ENCODE data around the gene SCN5A. TPM values are rescaled to one million over a fixed set of nuclear protein-coding genes. Genes with fewer than 3 reads are reported as not detected.

The SCN5A gene
- total and polyA plus RNA-seq, 10 donors: 0.02 to 1.2 (median 0.17) TPM; not detected in 3

GRCh38 chr3:38614091-38614490 is 35.4 kb downstream of the SCN5A start:
- intact Hi-C loops (cut with DNase I; ENCODE audit: low total_unique reads): no loop called here
- WGBS, 5 donors: 69 to 89% (median 82%) methylated on average over 7 of the region's 7 CpGs

GRCh38 chr3:38613426-38613825 is 36.1 kb downstream of the SCN5A start:
- H3K36me3 ChIP-seq: no peaks in the 10 kb centered on the region
- peak; percentile 30 for DNase-seq
- H3K9me3 ChIP-seq: no peaks in the 10 kb centered on the region
- no peak overlapping the region for H3K27ac ChIP-seq
- TF ChIP-seq CTCF (IDR thresholded peaks at IDR 0.05 in 8 of 11, conservative IDR thresholded peaks at IDR 0.05 in 3 of 11) (no peak), POLR2A (IDR thresholded peaks at IDR 0.05) (no peak), POLR2AphosphoS5 (IDR thresholded peaks at IDR 0.05) (no peak)
- no peaks in the 10 kb centered on the region for H3K27me3 ChIP-seq (replicated peaks in 1 of 7)
- H3K4me1 ChIP-seq: no peaks in the 10 kb centered on the region
- intact Hi-C loops (cut with DNase I; ENCODE audit: low total_unique reads): no loop called here
- H3K4me3 ChIP-seq: no peak overlapping the region
- 82 to 90% (median 86%) methylated on average over 5 of the region's 5 CpGs for WGBS, 5 donors

More at GRCh38 chr3:38614091-38614490, 35.4 kb downstream of the SCN5A start:
- Histone ChIP-seq H3K4me1 (no peaks in the 10 kb centered on the region), H3K27me3 (replicated peaks in 1 of 7) (no peaks in the 10 kb centered on the region), H3K36me3 (no peaks in the 10 kb centered on the region), H3K9me3 (no peaks in the 10 kb centered on the region), H3K4me3 (no peak overlapping the region), H3K27ac (no peak overlapping the region)
- peak; percentile 24 for DNase-seq
- no peak for TF ChIP-seq POLR2A (IDR thresholded peaks at IDR 0.05)
- TF ChIP-seq CTCF (IDR thresholded peaks at IDR 0.05 in 8 of 11, conservative IDR thresholded peaks at IDR 0.05 in 3 of 11): no peak
- TF ChIP-seq POLR2AphosphoS5 (IDR thresholded peaks at IDR 0.05): no peak

GRCh38 chr3:38611866-38612265 is 37.6 kb downstream of the SCN5A start:
- WGBS, 5 donors: 79 to 89% (median 86%) methylated on average over 4 of the region's 4 CpGs
- Histone ChIP-seq H3K4me1 (no peaks in the 10 kb centered on the region), H3K27ac (no peak overlapping the region), H3K9me3 (no peaks in the 10 kb centered on the region), H3K4me3 (no peak overlapping the region), H3K36me3 (no peaks in the 10 kb centered on the region), H3K27me3 (replicated peaks in 1 of 7) (no peaks in the 10 kb centered on the region)
- intact Hi-C loops (cut with DNase I; ENCODE audit: low total_unique reads): no loop called here
- TF ChIP-seq POLR2A (IDR thresholded peaks at IDR 0.05) (no peak), CTCF (IDR thresholded peaks at IDR 0.05 in 8 of 11, conservative IDR thresholded peaks at IDR 0.05 in 3 of 11) (no peak), POLR2AphosphoS5 (IDR thresholded peaks at IDR 0.05) (no peak)
- no peak for DNase-seq

GRCh38 chr3:38610934-38611333 is 38.6 kb downstream of the SCN5A start:
- TF ChIP-seq CTCF (IDR thresholded peaks at IDR 0.05 in 8 of 11, conservative IDR thresholded peaks at IDR 0.05 in 3 of 11) (no peak), POLR2A (IDR thresholded peaks at IDR 0.05) (no peak), POLR2AphosphoS5 (IDR thresholded peaks at IDR 0.05) (no peak)
- Histone ChIP-seq H3K27ac (no peak overlapping the region), H3K27me3 (replicated peaks in 1 of 7) (no peaks in the 10 kb centered on the region), H3K4me1 (no peaks in the 10 kb centered on the region), H3K9me3 (no peaks in the 10 kb centered on the region), H3K36me3 (no peaks in the 10 kb centered on the region), H3K4me3 (no peak overlapping the region)
- WGBS, 5 donors: 82 to 90% (median 88%) methylated on average over 3 to 5 of the region's 5 CpGs
- intact Hi-C loops (cut with DNase I; ENCODE audit: low total_unique reads): no loop called here
- peak; percentile 49 for DNase-seq
